K562 (cell line): ENCODE results near the gene GTPBP2. TPM values are rescaled to one million over a fixed set of nuclear protein-coding genes. Genes with fewer than 3 reads are reported as not detected.
A peak's percentile ranks its signal among the peaks of the same experiment; 100 is the strongest.

Experiments used
- ATF7 ChIP-seq: fragments of 450-650 bp; IDR thresholded peaks from 2 replicates; pipeline ENCODE4 v1.7.1; 2014; ENCODE audit warnings: mild to moderate bottlenecking, moderate library complexity
- BHLHE40 ChIP-seq: IDR thresholded peaks from 2 replicates; pipeline ENCODE4 v1.6.1; 2011; ENCODE audit warnings: low read length, improper control_type of control experiment
- CREB1 ChIP-seq, 2 experiments: sonication (generic) in 1 of 2; formaldehyde crosslinking in 1 of 2; IDR thresholded peaks; 2 replicates each; pipeline versions ENCODE4 v1.6.1 to v1.8.0; 2012 to 2022; ENCODE audit warnings: inconsistent platforms in 1 of 2, mild to moderate bottlenecking in 1 of 2, missing genetic modification reagents in 1 of 2, moderate library complexity in 1 of 2
- GATAD2A ChIP-seq: fragments of 450-650 bp; IDR thresholded peaks from 2 replicates; pipeline ENCODE4 v1.6.1; 2017
- HMGN3 ChIP-seq: IDR thresholded peaks from 2 replicates; pipeline ENCODE4 v1.6.1; 2011; ENCODE audit warnings: borderline replicate concordance, low read depth, mild to moderate bottlenecking, mixed read lengths, low read length; ENCODE audit not compliant: insufficient read length; ENCODE audit errors: extremely low read depth
- L3MBTL2 ChIP-seq: fragments of 450-650 bp; IDR thresholded peaks from 2 replicates; pipeline ENCODE4 v1.6.1; 2016; ENCODE audit warnings: mild to moderate bottlenecking, moderate library complexity
- MYC ChIP-seq, 2 experiments: fragments of 250-450 bp in 1 of 2; sonication (Bioruptor Pico) in 1 of 2; IDR thresholded peaks; 2 replicates each; pipeline versions ENCODE4 v1.5.1 to v1.6.1; 2012 to 2021; ENCODE audit warnings: low read depth in 2 of 2, borderline replicate concordance in 1 of 2, improper control_type of control experiment in 1 of 2, low read length in 1 of 2, mild to moderate bottlenecking in 1 of 2, moderate library complexity in 1 of 2
- POLR2A ChIP-seq: fragments of 450-650 bp; conservative IDR thresholded peaks from 2 replicates; pipeline ENCODE4 v1.6.1; 2016
- POLR2B ChIP-seq: fragments of 450-650 bp; IDR thresholded peaks from 2 replicates; pipeline ENCODE4 v1.6.1; 2018; ENCODE audit warnings: low read depth; ENCODE audit not compliant: partially characterized antibody
- POLR2H ChIP-seq: IDR thresholded peaks from 2 replicates; pipeline ENCODE4 v1.6.1; 2016; ENCODE audit warnings: missing genetic modification characterization, low read depth, mild to moderate bottlenecking, control low read depth, missing compliant biosample characterization, moderate library complexity
- POU5F1 ChIP-seq: fragments of 150-350 bp; IDR thresholded peaks from 2 replicates; pipeline ENCODE4 v1.6.1; 2014; ENCODE audit warnings: borderline replicate concordance, low read length, low read depth, mild to moderate bottlenecking; ENCODE audit not compliant: partially characterized antibody
- SIN3A ChIP-seq, 2 experiments: fragments of 150-350 bp in 1 of 2; IDR thresholded peaks; 2 replicates each; pipeline ENCODE4 v1.6.1; 2011 to 2016; ENCODE audit warnings: borderline replicate concordance in 2 of 2, low read depth in 2 of 2, low read length in 2 of 2, mild to moderate bottlenecking in 2 of 2, moderate library complexity in 2 of 2; ENCODE audit not compliant: control insufficient read depth in 1 of 2
- SPI1 ChIP-seq: IDR thresholded peaks from 2 replicates; pipeline ENCODE4 v1.6.1; 2011; ENCODE audit warnings: low read depth, low read length, control low read depth, borderline replicate concordance
- ZFX ChIP-seq: sonication (generic); formaldehyde crosslinking; IDR thresholded peaks from 2 replicates; pipeline ENCODE4 v1.8.0; 2022; ENCODE audit warnings: mild to moderate bottlenecking, missing genetic modification reagents, moderate library complexity
- ZNF184 ChIP-seq: sonication (generic); formaldehyde crosslinking; IDR thresholded peaks from 2 replicates; pipeline ENCODE4 v1.5.0; 2020; ENCODE audit warnings: missing genetic modification reagents
- ZNF24 ChIP-seq: fragments of 450-650 bp; IDR thresholded peaks from 2 replicates; pipeline ENCODE4 v1.6.1; 2016
- ZNF592 ChIP-seq: fragments of 450-650 bp; IDR thresholded peaks from 2 replicates; pipeline ENCODE4 v1.6.1; 2017; ENCODE audit warnings: antibody characterized with exemption, mild to moderate bottlenecking
- ZNF79 ChIP-seq: fragments of 250-450 bp; sonication (Bioruptor Pico); IDR thresholded peaks from 2 replicates; pipeline ENCODE4 v1.4.0; 2020; ENCODE audit warnings: low read depth, mild to moderate bottlenecking, moderate library complexity
- polyA plus RNA-seq, 8 experiments: library from polyadenylated mRNA; depleted of rRNA in 4 of 8; stranded (reverse) in 5 of 8; unstranded in 3 of 8; fragments of >200 nt; fragmentation: Nextera tagmentation in 2 of 8; fragmentation: Illumina TruSeq in 1 of 8; extraction: Ambion mirVana in 2 of 8; extraction: Trizol in 1 of 8; gene quantifications; 2 replicates each; pipeline versions ENCODE4 v1.2.1 to v1.2.3, GENCODE V29; 2011 to 2014; ENCODE audit warnings: inconsistent platforms in 1 of 8, missing spikeins in 1 of 8
- total RNA-seq, 7 experiments: library from RNA; depleted of rRNA in 6 of 7; stranded (reverse); fragments of >200 nt in 6 of 7; fragmentation: Illumina TruSeq in 2 of 7; extraction: Trizol in 2 of 7; gene quantifications; 2 replicates each; pipeline versions ENCODE4 v1.2.1 to v1.2.3, GENCODE V29; 2011 to 2021; ENCODE audit warnings: low replicate concordance in 1 of 7

Gene GTPBP2
- total and polyA plus RNA-seq, 9 of the 15 experiments (the other 6 are each of a cell fraction or from before 2014, with no cell fraction given), result 48.4 to 196 (median 111) TPM

GRCh38 chr6:43575772-43576551 is 53.1 kb downstream of the GTPBP2 start, which contains the start of the genes POLH and XPO5 (continued):
- peak; percentile 78 for TF ChIP-seq CREB1 (IDR thresholded peaks at IDR 0.05)
- TF ChIP-seq CREB1 (CRISPR knock-in tag; IDR thresholded peaks at IDR 0.05), result peak; percentile 69
- peak; percentile 71; the same call in 1 of the 2 replicates for TF ChIP-seq ZNF24
- 0 out of 2 replicates have a peak, but pooled peaks have one; percentile 12 for TF ChIP-seq ZNF592
- peak; percentile 96 for TF ChIP-seq POLR2H (tag)
- TF ChIP-seq ATF7, result peak; percentile 87
- peak; percentile 96 for TF ChIP-seq POLR2A
- peak; percentile 93; the same call in 1 of the 2 replicates for TF ChIP-seq MYC (IDR thresholded peaks at IDR 0.05; ENCODE audit: low read depth, low read length)
- TF ChIP-seq MYC (CRISPR knock-in tag; IDR thresholded peaks at IDR 0.05; ENCODE audit: borderline replicate concordance, low read depth), result peak; percentile 5; the same call in 1 of the 2 replicates
- peak; percentile 92 to 96; a peak in 3 of 4 replicates for TF ChIP-seq SIN3A (IDR thresholded peaks at IDR 0.05; ENCODE audit: borderline replicate concordance in 2 of 2, control insufficient read depth in 1 of 2, low read depth in 2 of 2, low read length in 2 of 2)
- TF ChIP-seq POLR2B, result peak; percentile 93
- peak; percentile 83 for TF ChIP-seq BHLHE40
- TF ChIP-seq GATAD2A, result 0 out of 2 replicates have a peak, but pooled peaks have one; percentile 21
- TF ChIP-seq ZNF184 (CRISPR knock-in tag), result no peak
- no peak for TF ChIP-seq ZNF79 (CRISPR knock-in tag)
- TF ChIP-seq SPI1, result peak; percentile 32; the same call in 1 of the 2 replicates
- TF ChIP-seq L3MBTL2, result peak; percentile 70
- TF ChIP-seq ZFX (CRISPR knock-in tag), result peak; percentile 52
- peak; percentile 79 for TF ChIP-seq HMGN3
- TF ChIP-seq POU5F1, result peak; percentile 87
